Liver (tissue), 9 donors: ENCODE measurements around the gene SOBP. TPM values are rescaled to one million over a fixed set of nuclear protein-coding genes. Genes with fewer than 3 reads are reported as not detected.

Experiments
- DNase-seq: peaks from one replicate; pipeline ENCODE4 v3.0.0-alpha.2; 2017; ENCODE audit warnings: low spot score
- H3K27ac ChIP-seq, 2 donors: one replicate each; pipeline ENCODE4 v1.7.0; 2013; ENCODE audit warnings: inconsistent platforms in 2 of 2, low read length in 2 of 2, control low read depth in 1 of 2, low read depth in 1 of 2, mild to moderate bottlenecking in 1 of 2
- H3K27me3 ChIP-seq, 4 donors: one replicate each; pipeline versions ENCODE4 v1.6.1 to v1.7.0; 2013; ENCODE audit warnings: low read length in 3 of 4, inconsistent platforms in 1 of 4, mild to moderate bottlenecking in 1 of 4, moderate library complexity in 1 of 4; ENCODE audit not compliant: control insufficient read depth in 4 of 4, insufficient read depth in 4 of 4
- H3K36me3 ChIP-seq, 4 donors: one replicate each; pipeline versions ENCODE4 v1.6.1 to v1.7.0; 2013; ENCODE audit warnings: low read length in 3 of 4, mild to moderate bottlenecking in 3 of 4, low read depth in 1 of 4, moderate library complexity in 1 of 4; ENCODE audit not compliant: control insufficient read depth in 4 of 4, insufficient read depth in 3 of 4
- H3K4me1 ChIP-seq, 4 donors: one replicate each; pipeline versions ENCODE4 v1.6.1 to v1.7.0; 2013; ENCODE audit warnings: low read length in 3 of 4, mild to moderate bottlenecking in 3 of 4, moderate library complexity in 1 of 4; ENCODE audit not compliant: control insufficient read depth in 4 of 4, insufficient read depth in 4 of 4
- H3K4me3 ChIP-seq, 3 donors: one replicate each; pipeline versions ENCODE4 v1.6.1 to v1.7.0; 2013; ENCODE audit warnings: low read length in 3 of 3, control low read depth in 1 of 3, low read depth in 1 of 3, mild to moderate bottlenecking in 1 of 3
- H3K9ac ChIP-seq, 2 donors: one replicate each; pipeline ENCODE4 v1.7.0; 2013; ENCODE audit warnings: low read length in 2 of 2, mild to moderate bottlenecking in 2 of 2, moderate library complexity in 2 of 2, control low read depth in 1 of 2, low read depth in 1 of 2
- H3K9me3 ChIP-seq, 4 donors: one replicate each; pipeline versions ENCODE4 v1.6.1 to v1.7.0; 2013; ENCODE audit warnings: low read length in 3 of 4; ENCODE audit not compliant: control insufficient read depth in 4 of 4
- ATF3 ChIP-seq: IDR thresholded peaks from 2 replicates; pipeline ENCODE4 v1.6.1; 2016; ENCODE audit warnings: antibody characterized with exemption
- EGR1 ChIP-seq, 2 donors: IDR thresholded peaks; 2 replicates each; pipeline ENCODE4 v1.6.1; 2016 to 2018; ENCODE audit warnings: antibody characterized with exemption in 2 of 2, low read depth in 2 of 2
- FOXA1 ChIP-seq: IDR thresholded peaks from 2 replicates; pipeline ENCODE4 v1.6.1; 2016; ENCODE audit warnings: antibody characterized with exemption
- FOXA2 ChIP-seq: IDR thresholded peaks from 2 replicates; pipeline ENCODE4 v1.6.1; 2016; ENCODE audit warnings: antibody characterized with exemption
- GABPA ChIP-seq, 2 donors: IDR thresholded peaks in 1 of 2; conservative IDR thresholded peaks in 1 of 2; 2 replicates each; pipeline ENCODE4 v1.6.1; 2016; ENCODE audit warnings: antibody characterized with exemption in 2 of 2, mild to moderate bottlenecking in 1 of 2, moderate library complexity in 1 of 2
- HNF4A ChIP-seq, 2 donors: conservative IDR thresholded peaks; 2 replicates each; pipeline ENCODE4 v1.6.1; 2016; ENCODE audit warnings: antibody characterized with exemption in 2 of 2, mild to moderate bottlenecking in 2 of 2
- HNF4G ChIP-seq: IDR thresholded peaks from 2 replicates; pipeline ENCODE4 v1.6.1; 2016; ENCODE audit warnings: antibody characterized with exemption
- JUND ChIP-seq, 2 donors: IDR thresholded peaks; 2 replicates each; pipeline ENCODE4 v1.6.1; 2016; ENCODE audit warnings: antibody characterized with exemption in 2 of 2
- MAX ChIP-seq: IDR thresholded peaks from 2 replicates; pipeline ENCODE4 v1.6.1; 2016; ENCODE audit warnings: antibody characterized with exemption
- NR2F2 ChIP-seq: IDR thresholded peaks from 2 replicates; pipeline ENCODE4 v1.6.1; 2016; ENCODE audit warnings: antibody characterized with exemption
- RAD21 ChIP-seq, 2 donors: IDR thresholded peaks; 2 replicates each; pipeline ENCODE4 v1.6.1; 2016; ENCODE audit warnings: antibody characterized with exemption in 2 of 2, mild to moderate bottlenecking in 2 of 2
- RXRA ChIP-seq, 2 donors: IDR thresholded peaks; 2 replicates each; pipeline ENCODE4 v1.6.1; 2017 to 2018; ENCODE audit warnings: antibody characterized with exemption in 2 of 2, mild to moderate bottlenecking in 1 of 2
- SP1 ChIP-seq: IDR thresholded peaks from 2 replicates; pipeline ENCODE4 v1.6.1; 2018; ENCODE audit warnings: antibody characterized with exemption, mild to moderate bottlenecking
- TAF1 ChIP-seq: conservative IDR thresholded peaks from 2 replicates; pipeline ENCODE4 v1.6.1; 2016; ENCODE audit warnings: antibody characterized with exemption, mild to moderate bottlenecking
- YY1 ChIP-seq: IDR thresholded peaks from 2 replicates; pipeline ENCODE4 v1.6.1; 2016; ENCODE audit warnings: antibody characterized with exemption, mild to moderate bottlenecking
- WGBS: extraction: QIAGEN DNeasy Blood & Tissue Kit; methylation state at CpG from one replicate; pipeline ENCODE4 v1.1.7; 2013; 5-methylcytosine and 5-hydroxymethylcytosine counted together
- polyA plus RNA-seq, 2 donors: library from polyadenylated mRNA; stranded (reverse) in 1 of 2; unstranded in 1 of 2; fragments of 200-250 nt in 1 of 2; fragments of >200 nt in 1 of 2; fragmentation: Nextera tagmentation in 1 of 2; extraction: Ambion mirVana in 1 of 2; gene quantifications; one replicate each; pipeline versions ENCODE4 v1.2.1 to v1.2.3, GENCODE V29; 2013 to 2015
- total RNA-seq, 2 donors: library from RNA; depleted of rRNA; stranded (reverse); fragments of >200 nt; gene quantifications; one replicate each; pipeline ENCODE4 v1.2.3, GENCODE V29; 2014
- TF ChIP-seq, protein P1 (sequence below): IDR thresholded peaks from 2 replicates; pipeline ENCODE4 v1.6.1; 2016; ENCODE audit warnings: antibody characterized with exemption, mild to moderate bottlenecking
- TF ChIP-seq, protein P2 (sequence below): IDR thresholded peaks from 2 replicates; pipeline ENCODE4 v1.6.1; 2016; ENCODE audit warnings: antibody characterized with exemption
- TF ChIP-seq, protein P3 (sequence below): fragments of 150-350 bp; IDR thresholded peaks from 2 replicates; pipeline ENCODE4 v1.5.1; 2017; ENCODE audit warnings: improper control_type of control experiment, low read depth, low read length; ENCODE audit not compliant: missing input control
- donor health status: healthy.
- donor health status: healthy.
- donor health status: healthy.
- donor health status: healthy.
- donor health status: healthy.

The SOBP gene
- total and polyA plus RNA-seq, 4 donors = 0.99 to 5.4 (median 1.9) TPM

- no peak overlapping the region for H3K27ac ChIP-seq
- no peak for TF ChIP-seq RXRA (IDR thresholded peaks at IDR 0.05)
- TF ChIP-seq HNF4G = no peak
- no peak for TF ChIP-seq RAD21 (IDR thresholded peaks at IDR 0.05)
- TF ChIP-seq MAX = no peak
- TF ChIP-seq EGR1 (IDR thresholded peaks at IDR 0.05; ENCODE audit: low read depth in 2 of 2) = no peak
- no peak for TF ChIP-seq GABPA (IDR thresholded peaks at IDR 0.05 in 1 of 2, conservative IDR thresholded peaks at IDR 0.05 in 1 of 2)
- TF ChIP-seq NR2F2 = no peak
- TF ChIP-seq SP1 = no peak
- TF ChIP-seq FOXA2 = no peak
- TF ChIP-seq, protein P1, sequence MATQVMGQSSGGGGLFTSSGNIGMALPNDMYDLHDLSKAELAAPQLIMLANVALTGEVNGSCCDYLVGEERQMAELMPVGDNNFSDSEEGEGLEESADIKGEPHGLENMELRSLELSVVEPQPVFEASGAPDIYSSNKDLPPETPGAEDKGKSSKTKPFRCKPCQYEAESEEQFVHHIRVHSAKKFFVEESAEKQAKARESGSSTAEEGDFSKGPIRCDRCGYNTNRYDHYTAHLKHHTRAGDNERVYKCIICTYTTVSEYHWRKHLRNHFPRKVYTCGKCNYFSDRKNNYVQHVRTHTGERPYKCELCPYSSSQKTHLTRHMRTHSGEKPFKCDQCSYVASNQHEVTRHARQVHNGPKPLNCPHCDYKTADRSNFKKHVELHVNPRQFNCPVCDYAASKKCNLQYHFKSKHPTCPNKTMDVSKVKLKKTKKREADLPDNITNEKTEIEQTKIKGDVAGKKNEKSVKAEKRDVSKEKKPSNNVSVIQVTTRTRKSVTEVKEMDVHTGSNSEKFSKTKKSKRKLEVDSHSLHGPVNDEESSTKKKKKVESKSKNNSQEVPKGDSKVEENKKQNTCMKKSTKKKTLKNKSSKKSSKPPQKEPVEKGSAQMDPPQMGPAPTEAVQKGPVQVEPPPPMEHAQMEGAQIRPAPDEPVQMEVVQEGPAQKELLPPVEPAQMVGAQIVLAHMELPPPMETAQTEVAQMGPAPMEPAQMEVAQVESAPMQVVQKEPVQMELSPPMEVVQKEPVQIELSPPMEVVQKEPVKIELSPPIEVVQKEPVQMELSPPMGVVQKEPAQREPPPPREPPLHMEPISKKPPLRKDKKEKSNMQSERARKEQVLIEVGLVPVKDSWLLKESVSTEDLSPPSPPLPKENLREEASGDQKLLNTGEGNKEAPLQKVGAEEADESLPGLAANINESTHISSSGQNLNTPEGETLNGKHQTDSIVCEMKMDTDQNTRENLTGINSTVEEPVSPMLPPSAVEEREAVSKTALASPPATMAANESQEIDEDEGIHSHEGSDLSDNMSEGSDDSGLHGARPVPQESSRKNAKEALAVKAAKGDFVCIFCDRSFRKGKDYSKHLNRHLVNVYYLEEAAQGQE = no peak
- TF ChIP-seq YY1 = no peak
- no peak for TF ChIP-seq HNF4A (conservative IDR thresholded peaks at IDR 0.05)
- TF ChIP-seq ATF3 = no peak
- no peak for TF ChIP-seq JUND (IDR thresholded peaks at IDR 0.05)
- TF ChIP-seq, protein P2, sequence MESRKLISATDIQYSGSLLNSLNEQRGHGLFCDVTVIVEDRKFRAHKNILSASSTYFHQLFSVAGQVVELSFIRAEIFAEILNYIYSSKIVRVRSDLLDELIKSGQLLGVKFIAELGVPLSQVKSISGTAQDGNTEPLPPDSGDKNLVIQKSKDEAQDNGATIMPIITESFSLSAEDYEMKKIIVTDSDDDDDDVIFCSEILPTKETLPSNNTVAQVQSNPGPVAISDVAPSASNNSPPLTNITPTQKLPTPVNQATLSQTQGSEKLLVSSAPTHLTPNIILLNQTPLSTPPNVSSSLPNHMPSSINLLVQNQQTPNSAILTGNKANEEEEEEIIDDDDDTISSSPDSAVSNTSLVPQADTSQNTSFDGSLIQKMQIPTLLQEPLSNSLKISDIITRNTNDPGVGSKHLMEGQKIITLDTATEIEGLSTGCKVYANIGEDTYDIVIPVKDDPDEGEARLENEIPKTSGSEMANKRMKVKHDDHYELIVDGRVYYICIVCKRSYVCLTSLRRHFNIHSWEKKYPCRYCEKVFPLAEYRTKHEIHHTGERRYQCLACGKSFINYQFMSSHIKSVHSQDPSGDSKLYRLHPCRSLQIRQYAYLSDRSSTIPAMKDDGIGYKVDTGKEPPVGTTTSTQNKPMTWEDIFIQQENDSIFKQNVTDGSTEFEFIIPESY = no peak
- TF ChIP-seq TAF1 = no peak
- TF ChIP-seq FOXA1 = no peak
- no peaks in the 10 kb centered on the region for H3K36me3 ChIP-seq
- H3K9ac ChIP-seq = no peak overlapping the region
- no peaks in the 10 kb centered on the region for H3K27me3 ChIP-seq
- DNase-seq = no peak
- 93% methylated on average over 1 of the region's 1 CpG for WGBS
- no peaks in the 10 kb centered on the region for H3K4me1 ChIP-seq
- no peaks in the 10 kb centered on the region for H3K9me3 ChIP-seq
- H3K4me3 ChIP-seq = no peak overlapping the region
These were observed 19.6 kb upstream of the SOBP start for GRCh38 chr6:107470364-107470763.

DNA sequence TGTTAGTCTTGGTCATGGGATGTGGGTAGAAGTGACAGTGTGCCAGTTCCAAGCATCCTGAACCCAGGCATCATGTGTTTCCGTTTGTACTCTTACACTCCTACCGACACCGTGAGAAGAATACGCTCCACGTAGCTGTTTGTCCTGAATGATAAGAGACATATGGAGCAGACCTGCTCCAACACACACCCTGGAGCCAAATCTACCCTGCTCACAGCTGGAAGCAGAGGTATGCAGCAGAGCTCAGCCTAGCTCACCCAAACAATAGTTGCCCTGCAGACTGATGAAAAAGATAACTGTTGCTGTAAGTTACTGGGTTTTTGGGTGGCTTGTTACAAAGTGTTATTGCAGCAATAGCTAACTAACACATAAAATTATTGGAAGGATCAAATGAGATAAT is 16.3 kb upstream of the SOBP start:
- no peaks in the 10 kb centered on the region for H3K9me3 ChIP-seq
- DNase-seq = no peak
- TF ChIP-seq EGR1 (IDR thresholded peaks at IDR 0.05; ENCODE audit: low read depth in 2 of 2) (no peak), YY1 (no peak), SP1 (no peak), HNF4G (no peak), NR2F2 (no peak)
- TF ChIP-seq, protein P2 = no peak
- TF ChIP-seq, protein P3, sequence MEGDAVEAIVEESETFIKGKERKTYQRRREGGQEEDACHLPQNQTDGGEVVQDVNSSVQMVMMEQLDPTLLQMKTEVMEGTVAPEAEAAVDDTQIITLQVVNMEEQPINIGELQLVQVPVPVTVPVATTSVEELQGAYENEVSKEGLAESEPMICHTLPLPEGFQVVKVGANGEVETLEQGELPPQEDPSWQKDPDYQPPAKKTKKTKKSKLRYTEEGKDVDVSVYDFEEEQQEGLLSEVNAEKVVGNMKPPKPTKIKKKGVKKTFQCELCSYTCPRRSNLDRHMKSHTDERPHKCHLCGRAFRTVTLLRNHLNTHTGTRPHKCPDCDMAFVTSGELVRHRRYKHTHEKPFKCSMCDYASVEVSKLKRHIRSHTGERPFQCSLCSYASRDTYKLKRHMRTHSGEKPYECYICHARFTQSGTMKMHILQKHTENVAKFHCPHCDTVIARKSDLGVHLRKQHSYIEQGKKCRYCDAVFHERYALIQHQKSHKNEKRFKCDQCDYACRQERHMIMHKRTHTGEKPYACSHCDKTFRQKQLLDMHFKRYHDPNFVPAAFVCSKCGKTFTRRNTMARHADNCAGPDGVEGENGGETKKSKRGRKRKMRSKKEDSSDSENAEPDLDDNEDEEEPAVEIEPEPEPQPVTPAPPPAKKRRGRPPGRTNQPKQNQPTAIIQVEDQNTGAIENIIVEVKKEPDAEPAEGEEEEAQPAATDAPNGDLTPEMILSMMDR = no peak
- TF ChIP-seq, protein P1 = no peak
- H3K4me1 ChIP-seq = no peaks in the 10 kb centered on the region
- H3K9ac ChIP-seq = no peak overlapping the region
- H3K4me3 ChIP-seq = no peak overlapping the region
- no peak overlapping the region for H3K27ac ChIP-seq
- 61% methylated on average over 5 of the region's 5 CpGs for WGBS
- H3K27me3 ChIP-seq = no peaks in the 10 kb centered on the region
- H3K36me3 ChIP-seq = no peaks in the 10 kb centered on the region
